Measurements from ENCODE around the gene XYLT1. TPM values are rescaled to one million over a fixed set of nuclear protein-coding genes. Genes with fewer than 3 reads are reported as not detected.
A peak's percentile ranks its signal among the peaks of the same experiment; 100 is the strongest.

Gene XYLT1
- total and polyA plus RNA-seq, 2 of the 8 experiments (the other 6 are each of a cell fraction or from before 2014, with no cell fraction given) = 6.6 to 25.4 TPM

DNA sequence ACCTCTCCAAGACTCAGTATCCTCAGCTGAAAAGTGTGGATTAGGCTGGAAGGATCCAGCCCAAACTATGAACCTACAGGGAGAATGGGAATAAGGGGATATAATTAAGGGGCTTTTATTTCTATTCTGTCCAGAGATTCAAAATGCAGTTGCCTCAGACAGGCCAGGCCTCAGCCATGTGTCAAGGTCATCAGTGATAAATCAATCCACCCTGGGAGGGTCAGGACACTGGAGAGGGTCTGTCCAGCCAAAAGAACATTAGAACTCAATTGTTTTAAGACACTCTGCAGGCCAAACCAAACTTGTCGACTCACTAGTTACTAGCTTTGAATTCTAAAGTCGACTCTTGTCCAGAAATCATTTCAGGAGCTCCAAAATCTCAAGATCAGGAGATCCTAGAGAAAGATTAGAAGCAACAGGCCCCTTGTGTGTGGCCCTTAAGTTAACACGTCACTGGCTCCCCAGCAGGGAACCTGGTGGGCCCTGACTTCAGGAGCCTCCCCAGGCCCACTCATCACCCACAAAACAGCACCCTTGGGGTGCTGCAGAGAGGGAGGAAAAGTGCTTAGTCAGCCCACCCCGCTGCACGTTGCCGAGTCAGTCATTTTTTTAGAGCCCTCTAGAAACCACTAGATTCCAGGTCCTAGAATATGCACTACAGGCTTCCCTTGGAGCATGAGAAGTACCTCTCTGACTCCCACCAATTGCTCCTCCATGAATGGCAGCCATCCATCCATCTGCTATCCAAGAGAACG, 156.8 kb downstream of the XYLT1 start:
- H3K56ac ChIP-seq (replicated peaks; ENCODE audit: insufficient read length, low read depth, low read length) = no peak overlapping the region
- H3K23me2 ChIP-seq (ENCODE audit: low read depth, low read length) = no peaks in the 10 kb centered on the region
- no peaks in the 10 kb centered on the region for H4K20me1 ChIP-seq (replicated peaks in 1 of 2; ENCODE audit: control insufficient read depth in 1 of 2, insufficient read depth in 2 of 2, low read length in 2 of 2)
- no peak overlapping the region for H2AK5ac ChIP-seq (ENCODE audit: low read depth, low read length)
- no peak overlapping the region for H3K23ac ChIP-seq (ENCODE audit: insufficient read length)
- H3K79me1 ChIP-seq (ENCODE audit: low read depth, low read length) = peaks cover 2% of the 10 kb centered on the region; the same call in 1 of the 2 replicates
- no peaks in the 10 kb centered on the region; a peak in 1 of 7 replicates for H3K27me3 ChIP-seq (replicated peaks in 1 of 4; ENCODE audit: control insufficient read depth in 3 of 4, extremely low read depth in 1 of 4, insufficient read depth in 3 of 4, low read length in 3 of 4)
- no peak overlapping the region for H3K27ac ChIP-seq (ENCODE audit: low read depth, low read length)
- no peak overlapping the region for H2BK20ac ChIP-seq (ENCODE audit: low read length)
- H3K36me3 ChIP-seq (ENCODE audit: control insufficient read depth in 2 of 4, insufficient read depth in 4 of 4, low read length in 3 of 4) = no peaks in the 10 kb centered on the region
- no peak overlapping the region for H3K14ac ChIP-seq (ENCODE audit: insufficient read length)
- H3K4me3 ChIP-seq (ENCODE audit: extremely low read depth in 1 of 4, insufficient read depth in 2 of 4, low read depth in 3 of 4, low read length in 4 of 4) = no peak overlapping the region
- ChIA-PET POLR2A (ENCODE audit: partially characterized antibody) (interaction anchor here (1.1 kb wide), 1 partner anchor 35 kb away, joined by 3 read pairs; no protein-coding TSS in a partner anchor), CTCF (ENCODE audit: partially characterized antibody) (interaction anchor here (1.2 to 1.8 kb wide), 2 partner anchors 9 to 21 kb away, joined by 3 to 8 read pairs; no protein-coding TSS in a partner anchor)
- 93% methylated on average over 7 of the region's 7 CpGs; no CpG with 5 or more reads in 1 of the 2 experiments for WGBS, 2 experiments (ENCODE audit: extremely low coverage in 1 of 2, insufficient coverage in 1 of 2, insufficient read length in 1 of 2, insufficient replicate concordance in 2 of 2, low coverage in 1 of 2, low lambda C conversion rate in 2 of 2, missing lambda C conversion rate in 1 of 2)
- no peak overlapping the region for H3K4ac ChIP-seq (replicated peaks; ENCODE audit: insufficient read length, low read depth, low read length)
- no peak for DNase-seq (ENCODE audit: low read depth in 1 of 2, low spot score in 2 of 2)
- H2BK15ac ChIP-seq (ENCODE audit: low read length) = no peak overlapping the region
- no peak overlapping the region for H2BK12ac ChIP-seq (ENCODE audit: low read depth, low read length)
- no peak for FAIRE-seq
- peaks cover 1 to 10% (median 5%) of the 10 kb centered on the region in 4 experiments; a peak in 5 of 7 replicates for H3K4me1 ChIP-seq (replicated peaks in 1 of 4; ENCODE audit: control insufficient read depth in 3 of 4, insufficient read depth in 4 of 4, low read length in 3 of 4)
- H4K91ac ChIP-seq (replicated peaks; ENCODE audit: insufficient read length, low read length) = no peak overlapping the region
- no peaks in the 10 kb centered on the region for H3K9me3 ChIP-seq (ENCODE audit: insufficient read depth in 2 of 2, low read depth in 1 of 2, low read length in 1 of 2)
- 0 out of 2 replicates have a peak overlapping the region, but pooled peaks have one; percentile 26 for H2BK5ac ChIP-seq (ENCODE audit: low read depth, low read length)
- H4K8ac ChIP-seq (ENCODE audit: extremely low read depth, insufficient read depth, low read length) = no peak overlapping the region
- peaks cover 0 to 11% of the 10 kb centered on the region in 2 experiments; a peak in 1 of 4 replicates for H3K79me2 ChIP-seq (ENCODE audit: control insufficient read depth in 1 of 2, insufficient read depth in 2 of 2, low read length in 2 of 2)
- no peak overlapping the region for H2AFZ ChIP-seq (ENCODE audit: low read length)
- no peak overlapping the region for H4K5ac ChIP-seq (ENCODE audit: insufficient read length, low read depth, low read length)
- no peak overlapping the region for H3K18ac ChIP-seq (ENCODE audit: extremely low read depth, low read length)
- TF ChIP-seq BACH1 (IDR thresholded peaks at IDR 0.05; ENCODE audit: low read length) = peak; percentile 49; the same call in 1 of the 2 replicates
- TF ChIP-seq SAP30 (IDR thresholded peaks at IDR 0.05; ENCODE audit: insufficient read depth, insufficient replicate concordance, low read length) = no peak
- TF ChIP-seq MAFK (IDR thresholded peaks at IDR 0.05; ENCODE audit: low read depth, low read length) = peak; percentile 6; the same call in 1 of the 2 replicates
- no peak overlapping the region for H3K9ac ChIP-seq (replicated peaks in 1 of 4; ENCODE audit: extremely low read depth in 1 of 4, low read depth in 3 of 4, low read length in 3 of 4)
- H3K4me2 ChIP-seq (ENCODE audit: insufficient read depth in 1 of 2, low read depth in 2 of 2, low read length in 2 of 2) = no peak overlapping the region
- H2BK120ac ChIP-seq (replicated peaks; ENCODE audit: low read depth, low read length) = no peak overlapping the region

Data from H1 (cell line).